Measurements from ENCODE around the gene CDC14B. TPM values are rescaled to one million over a fixed set of nuclear protein-coding genes. Genes with fewer than 3 reads are reported as not detected.
"Not testable (repeated sequence)": the region's sequence is repeated elsewhere in the genome, so short reads cannot be mapped to it uniquely, and the experiment has no call there.

CDC14B gene
- total RNA-seq, 4 donors from 2014 or later: 9.7 to 40.5 (median 20.6) TPM

- Histone ChIP-seq H3K36me3 (no peaks in the 10 kb centered on the region), H3K4me3 (no peak overlapping the region), H3K4me1 (no peaks in the 10 kb centered on the region), H3K9me3 (no peaks in the 10 kb centered on the region), H3K27ac (no peak overlapping the region), H3K27me3 (no peaks in the 10 kb centered on the region)
- intact Hi-C loops (cut with DNase I; ENCODE audit: low total_unique reads): no loop called here
- no peak for TF ChIP-seq POLR2A (IDR thresholded peaks at IDR 0.05)
- no peak for TF ChIP-seq CTCF (IDR thresholded peaks at IDR 0.05)
- no peak for DNase-seq
Observed at GRCh38 chr9:96550659-96551058, 69.0 kb downstream of the CDC14B start.

GRCh38 chr9:96543131-96543530 is 76.5 kb downstream of the CDC14B start:
- H3K9me3 ChIP-seq; H3K4me3 ChIP-seq; H3K4me1 ChIP-seq; H3K27me3 ChIP-seq; intact Hi-C loops (cut with DNase I; ENCODE audit: low total_unique reads); H3K27ac ChIP-seq; H3K36me3 ChIP-seq; DNase-seq: not testable (repeated sequence)

GRCh38 chr9:96540106-96540505 is 79.5 kb downstream of the CDC14B start:
- no peak for DNase-seq
- Histone ChIP-seq H3K27me3 (no peaks in the 10 kb centered on the region), H3K36me3 (no peaks in the 10 kb centered on the region), H3K4me1 (no peaks in the 10 kb centered on the region), H3K9me3 (no peaks in the 10 kb centered on the region), H3K4me3 (no peak overlapping the region), H3K27ac (no peak overlapping the region)
- no peak for TF ChIP-seq POLR2A (IDR thresholded peaks at IDR 0.05)
- TF ChIP-seq CTCF (IDR thresholded peaks at IDR 0.05): no peak
- intact Hi-C loops (cut with DNase I; ENCODE audit: low total_unique reads): no loop called here

- no peaks in the 10 kb centered on the region for H3K9me3 ChIP-seq
- TF ChIP-seq POLR2A (IDR thresholded peaks at IDR 0.05) (no peak), CTCF (IDR thresholded peaks at IDR 0.05) (no peak)
- H3K4me1 ChIP-seq: no peaks in the 10 kb centered on the region
- no peaks in the 10 kb centered on the region for H3K27me3 ChIP-seq
- no peaks in the 10 kb centered on the region for H3K36me3 ChIP-seq
- no peak overlapping the region for H3K27ac ChIP-seq
- no peak overlapping the region for H3K4me3 ChIP-seq
- DNase-seq: no peak
- intact Hi-C loops (cut with DNase I; ENCODE audit: low total_unique reads): no loop called here
Observed at GRCh38 chr9:96532173-96532572, 87.5 kb downstream of the CDC14B start.

GRCh38 chr9:96524764-96525163 is 94.9 kb downstream of the CDC14B start:
- Histone ChIP-seq H3K36me3 (no peaks in the 10 kb centered on the region), H3K27ac (no peak overlapping the region), H3K27me3 (no peaks in the 10 kb centered on the region), H3K4me1 (no peaks in the 10 kb centered on the region), H3K9me3 (no peaks in the 10 kb centered on the region), H3K4me3 (no peak overlapping the region)
- intact Hi-C loops (cut with DNase I; ENCODE audit: low total_unique reads): no loop called here
- TF ChIP-seq POLR2A (IDR thresholded peaks at IDR 0.05) (no peak), CTCF (IDR thresholded peaks at IDR 0.05) (no peak)
- no peak for DNase-seq

GRCh38 chr9:96524045-96524444 is 95.6 kb downstream of the CDC14B start:
- H3K36me3 ChIP-seq: no peaks in the 10 kb centered on the region
- peak overlapping the region in 1 of 2 donors; percentile 37 for H3K27ac ChIP-seq
- intact Hi-C loops (cut with DNase I; ENCODE audit: low total_unique reads): no loop called here
- no peak overlapping the region for H3K4me3 ChIP-seq
- H3K4me1 ChIP-seq: no peaks in the 10 kb centered on the region
- H3K27me3 ChIP-seq: no peaks in the 10 kb centered on the region
- H3K9me3 ChIP-seq: no peaks in the 10 kb centered on the region
- DNase-seq: no peak
- TF ChIP-seq CTCF (IDR thresholded peaks at IDR 0.05): no peak
- no peak for TF ChIP-seq POLR2A (IDR thresholded peaks at IDR 0.05)
